ENCODE measurements around the gene FHIT. TPM values are rescaled to one million over a fixed set of nuclear protein-coding genes. Genes with fewer than 3 reads are reported as not detected.

Gene FHIT
- total RNA-seq (ENCODE audit: unreplicated experiment), result 20.2 TPM
- long read RNA-seq, partial matches to known transcripts, result 2 of 6 reads
- long read RNA-seq, other reads (novel, unspliced or antisense), result 4 of 6 reads

GRCh38 chr3:61251174-61251972 lies at the start of gene FHIT:
Gene FHIT (minus strand): TSS chr3:61251452.
- DNase-seq (ENCODE audit: low spot score), result peak; percentile 94

GRCh38 chr3:61300786-61301185 lies 49.5 kb upstream of the FHIT start:
- Mint-ChIP-seq H3K36me3 (ENCODE audit: low read depth, unreplicated experiment) (no peaks in the 10 kb centered on the region), H3K4me1 (ENCODE audit: unreplicated experiment) (peaks cover 3% of the 10 kb centered on the region), H3K4me3 (ENCODE audit: unreplicated experiment) (no peak overlapping the region), H3K27me3 (ENCODE audit: unreplicated experiment) (no peaks in the 10 kb centered on the region), H3K9me3 (ENCODE audit: unreplicated experiment) (no peaks in the 10 kb centered on the region), H3K27ac (ENCODE audit: unreplicated experiment) (no peak overlapping the region)
- no peak for DNase-seq (ENCODE audit: low spot score)
- no peak for TF ChIP-seq CTCF (IDR thresholded peaks at IDR 0.05; ENCODE audit: unreplicated experiment)

More at GRCh38 chr3:61251174-61251972, at the start of gene FHIT:
- Mint-ChIP-seq H3K4me3 (ENCODE audit: unreplicated experiment) (peak within 1 kb of the TSS; percentile 93), H3K4me1 (ENCODE audit: unreplicated experiment) (peaks cover 24% of the 10 kb centered on the region), H3K9me3 (ENCODE audit: unreplicated experiment) (no peaks in the 10 kb centered on the region), H3K27ac (ENCODE audit: unreplicated experiment) (peak within 1 kb of the TSS; percentile 45), H3K27me3 (ENCODE audit: unreplicated experiment) (peaks cover 2% of the 10 kb centered on the region), H3K36me3 (ENCODE audit: low read depth, unreplicated experiment) (no peaks in the 10 kb centered on the region)
- no peak for TF ChIP-seq CTCF (IDR thresholded peaks at IDR 0.05; ENCODE audit: unreplicated experiment)

- no peaks in the 10 kb centered on the region for H3K27me3 Mint-ChIP-seq (ENCODE audit: unreplicated experiment)
- H3K36me3 Mint-ChIP-seq (ENCODE audit: low read depth, unreplicated experiment), result no peaks in the 10 kb centered on the region
- TF ChIP-seq CTCF (IDR thresholded peaks at IDR 0.05; ENCODE audit: unreplicated experiment), result no peak
- no peak for DNase-seq (ENCODE audit: low spot score)
- H3K27ac Mint-ChIP-seq (ENCODE audit: unreplicated experiment), result no peak overlapping the region
- H3K9me3 Mint-ChIP-seq (ENCODE audit: unreplicated experiment), result no peaks in the 10 kb centered on the region
- no peaks in the 10 kb centered on the region for H3K4me1 Mint-ChIP-seq (ENCODE audit: unreplicated experiment)
- H3K4me3 Mint-ChIP-seq (ENCODE audit: unreplicated experiment), result no peak overlapping the region
Observed at GRCh38 chr3:61300006-61300380, 48.7 kb upstream of the FHIT start.

GRCh38 chr3:61299343-61300005 lies 48.2 kb upstream of the FHIT start:
- Mint-ChIP-seq H3K4me1 (ENCODE audit: unreplicated experiment) (no peaks in the 10 kb centered on the region), H3K27me3 (ENCODE audit: unreplicated experiment) (no peaks in the 10 kb centered on the region), H3K36me3 (ENCODE audit: low read depth, unreplicated experiment) (no peaks in the 10 kb centered on the region), H3K9me3 (ENCODE audit: unreplicated experiment) (no peaks in the 10 kb centered on the region), H3K27ac (ENCODE audit: unreplicated experiment) (no peak overlapping the region), H3K4me3 (ENCODE audit: unreplicated experiment) (no peak overlapping the region)
- no peak for DNase-seq (ENCODE audit: low spot score)
- no peak for TF ChIP-seq CTCF (IDR thresholded peaks at IDR 0.05; ENCODE audit: unreplicated experiment)

- no peak for TF ChIP-seq CTCF (IDR thresholded peaks at IDR 0.05; ENCODE audit: unreplicated experiment)
- Mint-ChIP-seq H3K4me3 (ENCODE audit: unreplicated experiment) (no peak overlapping the region), H3K9me3 (ENCODE audit: unreplicated experiment) (no peaks in the 10 kb centered on the region), H3K27me3 (ENCODE audit: unreplicated experiment) (no peaks in the 10 kb centered on the region), H3K36me3 (ENCODE audit: low read depth, unreplicated experiment) (no peaks in the 10 kb centered on the region), H3K4me1 (ENCODE audit: unreplicated experiment) (no peaks in the 10 kb centered on the region), H3K27ac (ENCODE audit: unreplicated experiment) (no peak overlapping the region)
- no peak for DNase-seq (ENCODE audit: low spot score)
Observed at GRCh38 chr3:61297821-61298220, 46.6 kb upstream of the FHIT start.
